HG02884 (cell line): ENCODE measurements around the gene NABP1.

Experiments used
- ATAC-seq: cut with Tn5 transposase; IDR thresholded peaks from one replicate; pipeline ENCODE4 v1.9.1; 2021; ENCODE audit warnings: mild to moderate bottlenecking, moderate library complexity; ENCODE audit not compliant: unreplicated experiment

NABP1 gene

DNA sequence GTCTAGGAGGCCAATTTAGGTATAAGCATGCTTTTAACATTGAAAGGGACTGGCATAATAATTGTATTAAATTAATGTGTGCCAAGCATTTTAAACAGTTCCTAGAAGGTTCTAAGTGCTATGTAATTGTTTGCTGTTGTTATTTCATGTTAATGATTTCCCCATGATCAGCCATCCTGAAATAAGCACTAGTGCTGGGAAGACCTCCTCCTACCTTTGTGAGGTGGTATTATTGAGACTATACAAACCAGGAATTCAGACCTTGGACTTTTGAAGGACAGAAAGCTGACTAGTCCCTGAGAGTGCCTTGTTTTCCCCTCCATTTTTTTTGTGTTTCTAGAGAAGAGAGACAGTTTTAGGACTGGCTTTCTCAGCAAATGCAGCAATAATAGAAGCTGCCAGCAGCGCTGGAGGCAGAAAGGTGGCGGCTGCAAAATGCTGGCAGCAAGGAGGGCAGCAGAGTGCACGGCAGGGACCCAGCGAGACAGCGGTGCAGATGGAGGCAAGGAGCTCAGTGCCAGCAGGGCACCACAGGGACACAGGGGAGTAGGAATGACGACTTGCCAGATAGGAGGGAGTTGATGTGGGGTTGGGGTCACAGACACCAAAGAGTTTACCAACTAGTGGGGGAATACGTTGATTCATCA, 25.3 kb downstream of the NABP1 start:
- no peak for ATAC-seq

DNA sequence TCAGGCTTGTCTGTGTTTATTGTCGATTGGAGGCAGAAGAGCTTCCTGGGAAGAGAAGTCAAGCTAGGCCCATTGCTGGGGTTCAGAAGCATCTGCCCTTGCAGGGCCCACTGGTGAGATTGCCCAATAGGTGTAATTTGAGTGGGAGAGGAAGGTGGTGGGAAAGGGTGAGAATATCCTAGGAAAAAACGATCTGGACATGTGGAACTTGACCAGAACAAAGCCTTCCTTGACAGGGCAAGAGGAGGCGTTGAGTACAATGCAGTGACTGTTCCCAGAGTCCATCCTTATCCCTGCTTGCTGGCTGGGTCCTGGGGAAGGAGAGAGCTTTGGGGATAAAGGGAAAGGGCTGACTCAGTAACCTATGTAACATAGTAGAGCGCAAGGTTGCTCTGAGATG, 27.1 kb downstream of the NABP1 start:
- no peak for ATAC-seq

DNA sequence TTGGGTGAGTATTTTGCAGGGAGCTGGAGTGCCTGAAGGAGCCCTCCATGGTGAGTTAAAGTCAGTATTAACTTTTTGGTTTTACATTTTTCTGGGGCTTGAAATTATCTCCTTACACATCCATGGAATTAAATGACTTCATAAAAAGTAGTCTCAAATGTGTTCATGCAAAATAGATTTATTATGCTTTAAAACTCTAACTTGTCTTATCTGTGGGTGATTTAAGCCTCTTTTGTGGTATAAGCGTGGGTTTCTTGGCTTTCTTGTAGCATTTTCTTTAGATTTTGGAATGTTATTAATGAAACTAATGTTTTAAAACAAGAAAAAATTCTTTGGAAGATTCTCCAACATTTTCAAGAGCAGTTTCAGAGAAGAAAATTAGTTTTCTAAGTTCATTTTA, 27.8 kb downstream of the NABP1 start:
- ATAC-seq, result no peak

DNA sequence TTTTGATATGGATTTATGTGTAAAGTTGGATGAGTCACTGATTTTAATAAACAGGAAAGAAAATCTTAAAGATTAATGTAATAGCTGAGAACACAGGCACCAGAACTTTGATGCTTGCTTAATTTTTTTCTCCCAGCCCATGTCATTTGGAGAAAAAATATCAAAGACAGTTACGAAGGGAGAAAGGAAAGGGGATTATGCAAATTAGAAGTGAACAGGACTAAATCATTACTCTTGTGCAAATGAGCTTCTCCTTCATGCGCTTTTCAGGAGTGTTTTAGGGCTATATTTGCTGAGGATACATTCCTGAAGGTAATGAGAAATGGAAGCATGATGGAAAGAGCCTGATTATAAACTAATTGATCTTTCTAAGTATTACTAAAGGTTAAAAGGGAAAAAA, 28.9 kb downstream of the NABP1 start:
- ATAC-seq, result no peak

DNA sequence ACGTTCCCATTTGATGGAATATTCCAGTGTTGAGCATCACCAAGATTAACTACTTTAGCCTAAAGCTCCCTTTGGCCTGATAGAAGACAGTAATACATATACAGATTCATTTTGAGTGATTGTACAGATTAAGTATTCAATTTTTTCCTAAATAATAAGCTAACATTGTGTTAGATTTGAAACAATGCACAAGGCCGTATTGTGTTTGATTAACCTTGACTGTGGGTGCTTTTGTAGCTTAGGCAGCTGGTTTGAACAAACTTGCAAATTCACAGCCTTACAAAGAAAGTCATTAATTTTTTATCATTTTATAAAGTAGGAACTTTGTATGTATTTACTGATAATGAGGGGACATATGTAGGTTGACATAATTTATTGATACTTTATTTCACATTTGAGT, 29.6 kb downstream of the NABP1 start:
- no peak for ATAC-seq

DNA sequence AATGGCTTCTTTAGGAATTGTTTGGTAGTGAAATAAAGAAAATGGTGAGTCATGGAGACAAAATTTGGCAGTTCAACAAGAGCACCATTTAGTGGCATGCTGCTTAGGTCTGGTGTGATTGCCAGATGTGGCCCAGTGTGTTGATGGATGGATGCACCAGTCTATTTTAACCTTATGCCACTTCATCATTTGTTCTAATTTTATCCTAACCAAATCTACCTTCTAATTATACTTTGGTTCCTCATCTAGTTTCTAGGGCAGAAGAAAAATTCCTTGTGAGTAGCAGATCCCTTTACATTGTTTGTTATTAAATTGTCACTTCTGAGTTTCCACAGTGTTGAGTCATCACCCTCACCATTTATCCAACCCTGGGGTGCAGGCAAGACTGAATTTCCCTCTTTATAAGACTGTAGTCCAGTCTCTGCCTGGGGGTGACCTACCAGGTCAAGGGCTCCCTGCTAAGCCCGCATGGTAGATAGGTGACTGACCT, 32.5 kb downstream of the NABP1 start:
- ATAC-seq, result no peak

DNA sequence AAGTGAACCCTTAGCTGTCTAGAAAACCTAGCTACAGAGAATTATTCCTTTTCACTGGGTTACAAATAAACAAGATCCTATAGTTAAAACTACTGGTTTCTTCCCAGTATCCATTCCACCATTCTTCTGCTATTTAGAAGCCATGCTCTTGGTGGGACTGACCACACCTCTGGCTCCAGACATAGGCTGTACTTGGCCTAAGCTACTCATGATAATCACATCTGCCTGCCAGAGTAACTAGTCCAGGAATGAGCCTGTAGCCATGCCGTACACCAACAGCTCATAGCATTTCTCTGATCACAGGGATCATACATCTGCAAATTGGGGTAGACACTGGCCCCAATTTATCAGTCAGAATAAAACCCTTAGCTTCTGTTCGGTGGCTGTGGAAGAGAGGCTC, 33.7 kb downstream of the NABP1 start:
- no peak for ATAC-seq

DNA sequence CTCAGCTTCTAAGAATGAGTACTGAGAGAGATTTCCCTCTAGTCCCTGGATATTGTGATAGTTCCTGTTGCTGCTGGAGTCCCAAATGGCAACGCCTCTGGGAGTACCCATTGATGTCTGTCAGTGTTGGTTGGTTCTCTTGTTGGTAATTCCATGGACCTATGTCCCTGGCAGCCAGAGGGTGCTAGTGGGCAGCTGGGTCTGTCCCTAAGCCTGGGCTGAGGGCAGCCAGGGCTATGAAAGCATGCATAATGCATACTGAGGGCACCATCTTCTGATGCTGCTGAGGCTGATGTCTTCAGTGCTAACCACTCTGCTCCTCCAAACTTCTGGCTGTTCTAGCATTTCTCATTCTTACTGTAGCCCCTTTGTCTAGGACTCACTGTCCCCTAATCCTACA, 35.9 kb downstream of the NABP1 start:
- no peak for ATAC-seq

DNA sequence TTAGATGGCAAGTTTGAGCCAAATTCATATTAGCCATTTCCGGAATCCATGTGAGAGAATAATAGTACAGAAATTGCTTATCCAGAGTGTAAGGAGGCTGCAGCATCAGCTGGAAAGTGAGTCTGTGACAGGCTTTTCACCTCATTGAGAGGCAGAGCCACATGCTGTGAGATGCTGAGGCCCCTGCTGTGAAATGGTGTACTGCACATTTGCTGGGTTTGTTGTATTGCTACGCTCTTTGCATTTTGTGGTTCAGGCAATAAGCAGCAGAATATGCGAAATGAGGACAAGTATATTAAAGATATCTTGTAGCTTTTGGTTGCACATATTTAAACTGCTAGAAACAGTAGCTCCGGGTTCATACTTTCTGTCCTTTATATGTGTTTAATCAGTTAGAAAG, 37.0 kb downstream of the NABP1 start:
- no peak for ATAC-seq

DNA sequence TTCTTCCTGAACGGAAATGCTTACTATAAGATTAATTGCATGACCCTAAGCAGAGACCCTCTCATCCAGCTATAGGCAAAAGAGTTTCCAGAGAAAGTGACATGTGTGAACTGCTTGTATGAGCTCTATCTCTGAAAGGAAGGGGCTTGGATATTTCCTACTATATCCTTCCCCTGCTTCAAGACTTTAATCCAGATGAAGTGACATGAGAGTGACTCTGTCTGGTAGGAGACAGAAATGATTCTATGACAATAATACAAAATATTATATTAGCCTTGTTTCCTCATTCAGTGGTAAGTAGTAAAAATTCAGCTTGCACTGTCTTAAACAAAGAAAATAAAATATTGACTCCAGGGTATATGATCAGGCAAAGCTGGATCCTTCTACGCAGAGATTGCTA, 37.5 kb downstream of the NABP1 start:
- ATAC-seq, result no peak

DNA sequence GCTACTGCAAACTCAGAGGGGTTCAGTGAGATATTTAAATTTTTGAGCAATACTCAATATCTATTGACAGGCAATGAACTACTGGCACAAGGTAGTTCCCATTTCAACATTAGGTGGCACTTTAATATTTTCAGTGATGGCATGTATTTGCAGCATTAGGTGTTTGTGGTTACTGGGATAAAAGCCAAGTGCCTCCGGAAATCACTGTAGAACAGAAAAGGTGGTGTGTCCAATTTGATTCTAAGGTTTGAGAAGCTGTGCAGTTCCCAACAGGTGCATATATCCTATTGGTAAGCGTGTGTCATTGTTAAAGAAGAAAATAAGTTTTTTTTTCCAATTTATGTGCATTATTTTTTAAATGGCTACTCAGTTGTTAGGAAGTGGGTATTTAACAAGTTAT, 41.3 kb downstream of the NABP1 start:
- no peak for ATAC-seq

DNA sequence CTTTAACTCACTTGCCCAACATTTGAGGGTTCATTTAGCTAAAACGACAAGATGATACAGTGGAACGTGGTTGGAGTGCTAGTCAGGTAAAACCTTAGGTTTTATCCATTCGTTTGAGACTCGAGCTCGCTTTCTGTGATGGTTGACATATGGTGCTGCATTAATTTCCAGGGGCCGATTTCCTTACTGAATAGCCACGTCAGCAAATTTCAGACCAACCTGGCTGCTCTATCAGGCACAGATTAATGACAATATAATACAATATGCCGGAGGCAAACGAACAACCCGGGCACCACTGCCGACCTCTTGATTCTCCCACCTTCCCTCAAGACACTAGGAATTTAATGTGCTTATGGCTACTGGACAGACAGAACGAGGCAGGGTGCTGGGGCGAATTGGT, 42.0 kb downstream of the NABP1 start:
- ATAC-seq, result no peak

DNA sequence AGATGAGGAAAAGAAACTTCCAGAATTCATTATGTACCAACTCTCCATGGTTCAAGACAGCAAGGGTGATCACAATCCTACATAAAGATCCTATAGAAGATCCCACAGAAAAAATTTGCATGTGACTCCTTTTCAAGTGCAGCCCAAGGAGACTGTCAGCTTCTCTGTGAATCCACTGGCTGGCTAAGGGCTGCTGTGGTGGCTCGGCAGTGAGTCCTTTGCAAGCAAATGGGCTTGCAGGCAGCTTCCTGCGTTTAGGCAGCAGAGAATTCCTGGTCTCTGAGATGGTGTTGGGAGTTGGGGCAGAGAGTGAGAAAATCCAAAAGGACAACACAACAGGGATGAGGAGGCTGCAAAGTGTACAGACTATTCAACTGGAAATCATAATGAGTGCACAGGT, 43.4 kb downstream of the NABP1 start:
- ATAC-seq, result no peak

DNA sequence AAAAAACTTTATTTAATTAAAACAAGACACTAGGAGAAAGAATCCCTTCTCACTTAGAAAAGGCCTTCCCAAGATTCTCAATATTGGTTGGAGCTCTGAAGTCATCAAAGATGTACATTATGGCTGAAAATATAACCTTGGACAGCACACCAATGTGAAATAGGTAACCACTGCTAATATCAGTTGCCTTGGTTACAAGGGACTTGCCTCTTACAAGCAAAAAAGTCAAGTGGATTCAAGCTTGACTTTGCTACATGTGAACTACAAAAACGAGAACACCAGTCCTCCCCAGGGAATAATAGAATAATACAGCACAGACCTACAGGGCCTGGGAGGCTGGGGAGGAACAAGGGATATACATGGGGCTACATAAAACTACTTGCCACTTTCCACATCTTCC, 46.1 kb downstream of the NABP1 start:
- ATAC-seq, result peak; percentile 40

DNA sequence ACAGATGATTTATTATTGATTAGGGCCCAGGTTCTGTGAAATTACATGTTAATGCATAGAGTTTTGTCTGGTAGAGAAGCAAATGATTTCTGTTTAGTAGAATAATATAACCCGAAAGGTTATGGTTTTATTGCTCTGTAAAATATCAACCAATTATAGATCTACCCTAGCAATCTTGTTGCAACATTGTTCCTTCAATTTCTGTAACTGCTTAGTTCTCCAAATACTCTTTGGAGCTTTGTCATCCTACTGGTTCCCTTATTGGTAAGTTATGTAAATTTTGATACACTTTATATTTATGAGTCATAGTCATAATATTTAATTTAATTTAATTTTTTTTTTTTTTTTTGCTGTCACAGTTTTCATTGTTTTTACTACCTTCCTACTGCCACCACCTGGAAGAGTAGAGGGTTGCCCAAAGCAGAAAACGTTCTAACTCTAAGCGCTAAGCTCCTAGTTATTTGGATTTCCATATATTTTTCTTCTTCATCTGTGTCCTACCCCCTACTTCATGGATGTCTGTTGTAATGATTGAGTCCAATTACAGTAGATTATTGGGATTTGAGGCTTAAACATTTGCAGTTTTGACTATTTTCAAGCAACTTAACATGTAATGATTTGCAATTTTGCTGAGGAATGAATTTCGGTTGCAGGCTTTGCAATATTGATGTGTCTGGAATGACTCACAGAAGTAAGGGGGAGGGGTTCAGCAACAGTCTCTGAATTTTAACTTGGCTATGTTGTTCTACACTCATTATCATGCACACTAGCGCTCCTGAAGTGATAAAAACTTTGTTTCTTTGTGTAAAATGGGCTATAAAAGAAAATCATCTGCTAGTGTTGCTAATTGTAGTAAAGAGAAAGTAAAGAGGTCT, 51.1 kb downstream of the NABP1 start:
- peak; percentile 59 for ATAC-seq

DNA sequence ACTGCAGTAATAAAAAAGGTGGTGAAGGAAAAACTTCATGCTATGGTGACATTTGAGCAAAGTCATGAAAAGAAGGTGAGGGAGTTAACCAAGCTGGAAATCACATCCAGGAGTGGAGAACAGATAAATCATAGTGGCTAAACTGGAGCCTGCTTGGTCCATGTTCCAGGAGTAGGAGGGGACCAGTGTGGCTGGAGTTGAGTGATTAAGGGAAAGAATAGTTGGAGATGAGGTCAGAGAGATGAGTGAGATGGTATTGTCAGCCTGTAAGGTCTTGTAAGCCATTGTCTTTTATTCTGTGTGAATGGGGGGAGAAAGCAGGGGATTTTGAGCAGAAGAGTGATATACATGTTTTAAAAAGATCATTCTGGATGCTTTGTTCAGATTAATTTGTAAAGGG, 52.3 kb downstream of the NABP1 start:
- no peak for ATAC-seq
